Heart left ventricle (tissue), 16 donors: ENCODE results near the gene SFN. TPM values are rescaled to one million over a fixed set of nuclear protein-coding genes. Genes with fewer than 3 reads are reported as not detected.
A peak's percentile ranks its signal among the peaks of the same experiment; 100 is the strongest.

Source experiments
- ATAC-seq, 4 donors: fragments of 200-7000 bp; cut with Tn5 transposase; one replicate each; pipeline ENCODE4 v1.9.1; 2020 to 2022; ENCODE audit warnings: moderate library complexity in 4 of 4, mild to moderate bottlenecking in 3 of 4, moderate number of reproducible peaks in 1 of 4
- DNase-seq, 5 donors: peaks; one replicate each; pipeline ENCODE4 v3.0.0-alpha.2; 2020
- H3K27ac ChIP-seq, 12 donors: fragments of 200-600 bp; sonication (generic) in 4 of 12; one replicate each; pipeline versions ENCODE4 v1.5.0 to v1.8.0; 2016 to 2022; ENCODE audit warnings: mild to moderate bottlenecking in 2 of 12
- H3K27me3 ChIP-seq, 9 donors: fragments of 200-600 bp; sonication (generic) in 2 of 9; one replicate each; pipeline versions ENCODE4 v1.5.1 to v1.8.0; 2016 to 2022; ENCODE audit warnings: mild to moderate bottlenecking in 3 of 9
- H3K36me3 ChIP-seq, 9 donors: fragments of 200-600 bp; sonication (generic) in 2 of 9; one replicate each; pipeline versions ENCODE4 v1.5.0 to v1.8.0; 2018 to 2022; ENCODE audit warnings: mild to moderate bottlenecking in 2 of 9
- H3K4me1 ChIP-seq, 12 donors: fragments of 200-600 bp; sonication (generic) in 4 of 12; one replicate each; pipeline versions ENCODE4 v1.5.0 to v1.8.0; 2016 to 2022; ENCODE audit warnings: mild to moderate bottlenecking in 3 of 12
- H3K4me3 ChIP-seq, 12 donors: fragments of 200-600 bp; sonication (generic) in 4 of 12; one replicate each; pipeline versions ENCODE4 v1.5.0 to v1.8.0; 2017 to 2022; ENCODE audit warnings: mild to moderate bottlenecking in 9 of 12, moderate library complexity in 4 of 12
- H3K9me3 ChIP-seq, 12 donors: fragments of 200-600 bp; sonication (generic) in 4 of 12; one replicate each; pipeline versions ENCODE4 v1.5.0 to v1.8.0; 2016 to 2022; ENCODE audit warnings: mild to moderate bottlenecking in 1 of 12
- CTCF ChIP-seq, 12 donors: fragments of 200-600 bp; sonication (generic) in 4 of 12; IDR thresholded peaks; one replicate each; pipeline versions ENCODE4 v1.5.0 to v1.8.0; 2018 to 2022; ENCODE audit warnings: antibody characterized with exemption in 12 of 12, mild to moderate bottlenecking in 5 of 12
- POLR2A ChIP-seq, 2 donors: fragments of 450-650 bp; IDR thresholded peaks; one replicate each; pipeline ENCODE4 v1.6.1; 2017; ENCODE audit warnings: antibody characterized with exemption in 2 of 2, mild to moderate bottlenecking in 2 of 2, moderate library complexity in 2 of 2
- WGBS, 4 donors: extraction: QIAGEN DNeasy Blood & Tissue Kit in 2 of 4; methylation state at CpG; one replicate each; pipeline versions ENCODE4 v1.1.5 to v1.1.7; 2013 to 2018; 5-methylcytosine and 5-hydroxymethylcytosine counted together
- intact Hi-C, 10 donors: fragments of 100-400 bp; cut with DNase I; formaldehyde crosslinking; loops; one replicate each; pipeline versions ENCODE4 v1.11.1 to v1.14.2; 2022
- long read RNA-seq, 3 donors: library from polyadenylated mRNA; unstranded; transcript quantifications; one replicate each; pipeline ENCODE4 v2.0.0, GENCODE V29; 2020 to 2021
- polyA plus RNA-seq, 2 donors: library from polyadenylated mRNA; stranded (reverse); fragments of 200-250 nt; gene quantifications; one replicate each; pipeline ENCODE4 v1.2.3, GENCODE V29; 2013
- total RNA-seq, 9 donors: library from RNA; depleted of rRNA in 2 of 9; stranded (reverse); fragments of >200 nt in 2 of 9; fragmentation: NEBNext Ultra II Directional in 3 of 9; extraction: Animal tissue kit (Norgen Biotek cat#: 25700) in 3 of 9; gene quantifications; one replicate each; pipeline versions ENCODE4 v1.1.0 to v1.2.4, GENCODE V29; 2016 to 2023
- donor health status: ischemic (EF 13 %, LVEDD 7.1; RV severe dilation, severe dysfunction).
- donor health status: healthy with polysubstance abuse.
- donor health status: DM: no; HTN: yes; CAD: no.
- donor health status: DM: no; HTN: no; CAD: no.
- donor health status: ischemic (EF 25% LVEDD 6.9; RV normal size, moderate dysfunction).
- donor health status: ischemic (EF 25% LVEDD 5.7; RV mildly dilated, moderate dysfunction).
- donor health status: healthy.
- donor health status: DM: yes; HTN: yes; CAD: no.
- donor health status: ischemic (EF 35%, LVEDD 5.7; RV mildly dilated, moderate dysfunction).
- donor health status: nonischemic (EF 11% LVEDD 7.7; RV severe dilation, severe dysfunction).
- donor health status: DM: yes; HTN: yes; CAD: no.
- donor health status: PGD.
- donor health status: ischemic (EF 29% LVEDD 5.4; RV normal size, mild dysfunction).
- donor health status: nonischemic (EF 23%, LVEDD 6.1; RV moderate dilation, normal function).

Gene SFN
- total RNA-seq (under 1 TPM in 2 of 9 donors, not detected in 7; 0.26 to 0.37 TPM), polyA plus RNA-seq (under 1 TPM; 0.11 to 0.42 TPM)
- long read RNA-seq, donor 1: 0 reads
- long read RNA-seq, donor 2: 0 reads
- long read RNA-seq, donor 3: 0 reads

- H3K9me3 ChIP-seq: no peaks in the 10 kb centered on the region
- no peak for ATAC-seq
- WGBS, 4 donors: 88 to 92% (median 90%) methylated on average over 35 to 37 of the region's 37 CpGs
- peaks cover 0 to 19% (median 9%) of the 10 kb centered on the region in 12 donors for H3K4me1 ChIP-seq
- intact Hi-C loops: loop anchor here in 1 of 10 donors (5.0 kb wide), 1 partner anchor 51 kb away; no protein-coding TSS in a partner anchor
- peaks cover 0 to 5% (median 0%) of the 10 kb centered on the region in 9 donors for H3K36me3 ChIP-seq
- no peak for DNase-seq
- peak within 1 kb of the TSS in 1 of 12 donors; percentile 84 for H3K27ac ChIP-seq
- TF ChIP-seq CTCF (IDR thresholded peaks at IDR 0.05) (no peak), POLR2A (IDR thresholded peaks at IDR 0.05) (no peak)
- H3K27me3 ChIP-seq: no peaks in the 10 kb centered on the region
- H3K4me3 ChIP-seq: peak within 1 kb of the TSS in 8 of 12 donors; percentile 59 to 78 (median 66)
These were observed at the start of gene SFN for GRCh38 chr1:26862781-26863684. TSS of gene SFN (plus strand) at chr1:26863149. CDS start at chr1:26863213, 64 bp downstream.

- no peak for TF ChIP-seq POLR2A (IDR thresholded peaks at IDR 0.05)
- TF ChIP-seq CTCF (IDR thresholded peaks at IDR 0.05): no peak
- H3K27ac ChIP-seq: no peak overlapping the region
- WGBS, 4 donors: 88 to 97% (median 93%) methylated on average over 2 of the region's 2 CpGs
These were observed 48.6 kb upstream of the SFN start for GRCh38 chr1:26814377-26814776.

GRCh38 chr1:26814893-26815292 lies 48.1 kb upstream of the SFN start:
- no peaks in the 10 kb centered on the region for H3K36me3 ChIP-seq
- no peaks in the 10 kb centered on the region for H3K9me3 ChIP-seq
- no peak overlapping the region for H3K27ac ChIP-seq
- DNase-seq (no peak), ATAC-seq (no peak)
- H3K27me3 ChIP-seq: no peaks in the 10 kb centered on the region
- no peak for TF ChIP-seq POLR2A (IDR thresholded peaks at IDR 0.05)
- 78 to 95% (median 94%) methylated on average over 3 of the region's 3 CpGs for WGBS, 4 donors
- no peak overlapping the region for H3K4me3 ChIP-seq
- intact Hi-C loops: loop anchor here in 8 of 10 donors (5.0 kb wide), 2 partner anchors 47 to 62 kb away; partner anchors contain the start of gene SFN (in 1 of the 8)
- H3K4me1 ChIP-seq: peaks cover 0 to 18% (median 0%) of the 10 kb centered on the region in 12 donors

More at GRCh38 chr1:26814377-26814776, 48.6 kb upstream of the SFN start:
- no peaks in the 10 kb centered on the region for H3K27me3 ChIP-seq
- H3K4me1 ChIP-seq: peaks cover 0 to 18% (median 0%) of the 10 kb centered on the region in 12 donors
- no peak for DNase-seq
- H3K4me3 ChIP-seq: no peak overlapping the region
- intact Hi-C loops: loop anchor here in 8 of 10 donors (5.0 kb wide), 2 partner anchors 48 to 63 kb away; partner anchors contain the start of gene SFN (in 1 of the 8)
- no peaks in the 10 kb centered on the region for H3K36me3 ChIP-seq
- H3K9me3 ChIP-seq: no peaks in the 10 kb centered on the region
- no peak for ATAC-seq

- no peaks in the 10 kb centered on the region for H3K36me3 ChIP-seq
- peak overlapping the region in 1 of 12 donors; percentile 34 for H3K27ac ChIP-seq
- intact Hi-C loops: no loop called here
- DNase-seq (no peak), ATAC-seq (peak in 3 of 4 donors; percentile 51 to 58 (median 58))
- peaks cover 0 to 19% (median 2%) of the 10 kb centered on the region in 12 donors for H3K4me1 ChIP-seq
- no peaks in the 10 kb centered on the region for H3K27me3 ChIP-seq
- H3K4me3 ChIP-seq: peak overlapping the region in 1 of 12 donors; percentile 10
- H3K9me3 ChIP-seq: no peaks in the 10 kb centered on the region
- WGBS, 4 donors: 73 to 84% (median 82%) methylated on average over 4 of the region's 4 CpGs
- no peak for TF ChIP-seq POLR2A (IDR thresholded peaks at IDR 0.05)
- TF ChIP-seq CTCF (IDR thresholded peaks at IDR 0.05): peak in 2 of 12 donors; percentile 13 to 19
These were observed 42.1 kb upstream of the SFN start for GRCh38 chr1:26820784-26821269.
